Hypothalamus (tissue), 51 donors: ENCODE measurements around the gene NOP53.
"Not testable (repeated sequence)": the region's sequence is repeated elsewhere in the genome, so short reads cannot be mapped to it uniquely, and the experiment has no call there.

Experiments used
- DNase-seq, 51 donors: peaks; one replicate each; lab custom pipeline; 2025; lab: John Stamatoyannopoulos, UW

The NOP53 gene

GRCh38 chr19:47802521-47803043, 57.2 kb downstream of the NOP53 start:
- DNase-seq, result no peak

GRCh38 chr19:47803148-47803547, 57.8 kb downstream of the NOP53 start:
- not testable (repeated sequence) for DNase-seq

DNA sequence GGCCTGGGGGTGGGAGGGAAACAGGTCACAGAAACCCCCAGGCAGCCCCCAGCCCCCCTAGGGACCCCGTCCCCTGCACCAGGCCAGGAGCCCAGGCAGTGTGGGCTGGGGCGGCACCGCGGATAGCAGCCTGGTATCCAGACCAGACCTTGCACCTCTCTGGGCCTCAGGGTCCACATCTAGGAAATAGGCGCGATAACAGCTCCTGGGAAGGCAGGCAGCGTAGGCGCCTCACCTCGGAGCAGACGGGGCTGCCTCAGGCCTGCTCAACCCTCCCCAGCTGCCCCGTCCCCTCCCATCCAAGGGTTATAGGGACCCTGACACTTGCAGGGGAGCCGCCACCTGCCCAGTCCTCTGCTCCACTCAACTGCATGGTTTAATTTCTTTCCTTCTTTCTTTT, 58.3 kb downstream of the NOP53 start:
- DNase-seq, result not testable (repeated sequence)

DNA sequence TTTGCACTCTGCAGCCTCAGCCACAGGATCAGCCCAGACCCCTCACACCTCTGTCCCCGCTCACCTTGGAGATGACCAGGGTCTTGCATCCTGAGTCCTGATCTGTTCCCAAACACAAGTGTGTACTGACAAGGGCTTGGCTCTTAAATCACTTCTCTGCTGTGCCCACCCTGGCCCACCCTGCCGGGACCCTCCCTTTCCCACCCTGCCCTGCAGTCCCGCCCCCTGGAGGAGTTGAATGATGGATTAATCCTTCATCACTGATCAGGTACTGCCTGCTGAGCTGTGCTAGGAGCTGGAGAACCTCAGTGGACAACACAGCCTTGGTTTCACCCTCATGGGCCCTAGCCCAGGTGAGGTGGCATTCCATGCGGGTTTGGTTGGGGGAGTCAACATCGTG, 59.1 kb downstream of the NOP53 start, which contains the start of gene TPRX1:
Gene TPRX1, minus strand, starts transcription at position 101 of the 400 bp plus-strand sequence. Its CDS starts 12 bp downstream, at position 89.
- DNase-seq, result not testable (repeated sequence)

DNA sequence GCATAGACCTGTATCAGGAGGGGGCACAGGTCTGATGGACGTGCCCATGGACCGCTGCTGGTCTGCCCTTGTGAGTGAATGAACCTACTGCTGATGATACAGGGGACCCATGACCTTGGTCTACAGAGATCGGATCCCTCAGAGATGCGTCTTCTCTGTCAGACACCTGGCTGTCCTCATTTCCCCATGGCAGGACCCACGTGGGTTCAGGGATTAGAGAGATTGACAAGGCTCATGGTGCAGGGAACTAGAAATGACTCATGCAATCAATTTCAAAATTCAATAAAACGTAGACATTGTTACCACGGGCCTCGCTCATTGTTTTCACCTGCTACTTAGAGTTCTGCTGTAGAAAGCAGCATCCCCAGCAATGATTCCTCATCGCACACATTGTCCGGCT, 60.0 kb downstream of the NOP53 start:
- DNase-seq, result no peak

DNA sequence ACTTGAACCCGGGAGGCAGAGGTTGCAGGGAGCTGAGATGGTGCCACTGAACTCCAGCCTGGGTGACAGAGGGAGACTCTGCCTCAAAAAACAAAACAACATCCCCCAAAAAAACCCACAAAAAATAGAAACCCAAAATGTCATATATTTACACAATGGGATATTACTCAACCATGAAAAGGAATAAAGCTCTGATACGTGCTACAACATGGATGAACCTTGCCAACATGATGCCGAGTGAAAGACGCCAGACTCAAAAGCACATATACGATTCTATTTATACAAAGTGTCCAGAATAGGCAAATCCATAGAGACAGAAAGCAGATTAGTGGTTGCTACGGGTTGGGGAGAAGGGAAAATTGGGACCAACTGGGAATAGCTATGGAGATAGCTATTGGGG, 61.1 kb downstream of the NOP53 start:
- no peak for DNase-seq
